Fibroblast of the aortic adventitia (primary cell): Measurements from ENCODE around the gene L3MBTL3. TPM values are rescaled to one million over a fixed set of nuclear protein-coding genes. Genes with fewer than 3 reads are reported as not detected.
A peak's percentile ranks its signal among the peaks of the same experiment; 100 is the strongest.

Experiments
- DNase-seq: peaks from one replicate; pipeline ENCODE4 v3.0.0-alpha.2; 2010; ENCODE audit warnings: low read depth
- H3K4me3 ChIP-seq: 2 replicates; pipeline ENCODE4 v1.5.1; 2011; ENCODE audit warnings: low read depth, mild to moderate bottlenecking, control low read depth, low read length, moderate library complexity
- CTCF ChIP-seq: IDR thresholded peaks from 2 replicates; pipeline ENCODE4 v1.5.1; 2011; ENCODE audit warnings: mild to moderate bottlenecking, low read length, control low read depth, inconsistent platforms; ENCODE audit not compliant: insufficient read depth
- total RNA-seq: library from RNA; depleted of rRNA; stranded (reverse); fragments of >200 nt; gene quantifications from 2 replicates; pipeline ENCODE4 v1.2.3, GENCODE V29; 2012; ENCODE audit warnings: low replicate concordance

Gene L3MBTL3
- total RNA-seq, 1 donor: 9.8 TPM

DNA sequence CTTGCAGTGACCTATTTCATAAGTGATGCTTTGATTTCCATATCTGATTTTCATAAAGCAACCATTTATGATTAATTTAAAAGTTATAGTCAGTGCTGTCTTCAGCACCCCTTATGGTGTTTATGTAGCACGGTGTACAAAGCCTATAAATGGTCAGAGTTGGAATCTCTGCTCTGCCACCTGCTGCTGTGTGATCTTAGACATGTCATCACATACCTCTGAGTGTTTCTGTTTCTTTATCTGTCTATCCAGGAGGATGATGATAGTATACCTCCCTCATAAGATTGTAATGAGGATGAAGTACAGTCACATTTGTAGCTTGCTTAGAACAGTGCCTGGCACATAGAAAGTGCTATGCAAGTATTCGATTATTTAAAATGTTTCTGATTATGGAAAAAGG, 103.9 kb downstream of the L3MBTL3 start:
- H3K4me3 ChIP-seq: no peak overlapping the region
- DNase-seq: no peak
- no peak for TF ChIP-seq CTCF

GRCh38 chr6:130127195-130127594, 108.8 kb downstream of the L3MBTL3 start:
- no peak for TF ChIP-seq CTCF
- no peak overlapping the region for H3K4me3 ChIP-seq
- no peak for DNase-seq

- H3K4me3 ChIP-seq: no peak overlapping the region
- no peak for DNase-seq
- TF ChIP-seq CTCF: no peak
These were observed 109.9 kb downstream of the L3MBTL3 start for GRCh38 chr6:130128326-130128725.

DNA sequence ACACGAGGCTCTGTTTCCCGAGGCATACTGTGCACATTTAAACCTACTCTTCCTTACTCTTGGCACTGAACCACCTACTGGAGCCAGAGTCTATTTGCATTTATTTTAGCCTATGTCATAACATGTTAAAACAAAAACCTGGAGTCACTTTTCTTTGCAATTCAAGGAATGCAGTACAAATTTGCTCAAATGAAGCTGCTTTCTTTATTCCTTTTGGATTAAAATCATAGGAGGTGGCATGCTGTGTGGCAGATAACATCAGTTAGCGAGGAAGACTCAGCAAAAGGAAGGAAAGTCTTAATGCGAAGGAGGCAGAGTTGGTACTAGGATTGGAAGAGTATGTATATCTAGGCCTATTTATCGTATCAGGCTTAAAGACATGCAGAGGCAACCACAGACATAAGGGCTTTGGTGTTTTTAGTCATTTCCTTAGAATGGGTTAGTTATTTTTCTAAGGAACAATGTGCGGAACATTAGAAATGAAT, 111.4 kb downstream of the L3MBTL3 start:
- no peak for TF ChIP-seq CTCF
- peak; percentile 40 for DNase-seq
- H3K4me3 ChIP-seq: no peak overlapping the region

- no peak overlapping the region for H3K4me3 ChIP-seq
- TF ChIP-seq CTCF: no peak
These were observed 113.9 kb downstream of the L3MBTL3 start for GRCh38 chr6:130132286-130132701.

GRCh38 chr6:130134582-130134981, 116.2 kb downstream of the L3MBTL3 start:
- TF ChIP-seq CTCF: no peak
- no peak for DNase-seq
- H3K4me3 ChIP-seq: no peak overlapping the region

More at GRCh38 chr6:130132286-130132701, 113.9 kb downstream of the L3MBTL3 start:
- no peak for DNase-seq

DNA sequence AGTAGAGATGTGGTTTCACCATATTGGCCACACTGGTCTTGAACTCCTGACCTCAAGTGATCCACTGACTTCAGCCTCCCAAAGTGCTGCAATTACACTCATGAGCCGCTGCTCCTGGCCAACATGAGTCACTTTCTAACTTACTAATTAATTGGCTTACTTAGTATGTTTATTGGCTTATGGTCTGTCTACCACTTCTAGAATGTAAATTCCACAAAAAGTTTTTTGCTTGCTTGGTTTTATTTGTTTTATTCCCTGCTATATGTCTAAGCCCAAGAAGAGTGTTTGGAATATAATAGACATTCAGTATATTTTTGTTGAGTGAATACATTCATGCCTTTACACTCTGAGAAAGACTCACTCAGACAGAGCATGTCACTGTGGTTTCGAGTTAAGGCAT, 118.4 kb downstream of the L3MBTL3 start:
- no peak for TF ChIP-seq CTCF
- no peak overlapping the region for H3K4me3 ChIP-seq
- no peak for DNase-seq
